Suprapubic skin (tissue), 3 donors: ENCODE data around the gene PDE6C.

Experiments used
- CTCF ChIP-seq, 2 donors: fragments of 200-600 bp in 1 of 2; fragments of 450-650 bp in 1 of 2; sonication (generic) in 1 of 2; IDR thresholded peaks; one replicate each; pipeline ENCODE4 v1.5.1; 2016 to 2019; ENCODE audit warnings: antibody characterized with exemption in 2 of 2, mild to moderate bottlenecking in 1 of 2, moderate library complexity in 1 of 2
- POLR2AphosphoS5 ChIP-seq, 3 donors: sonication (generic); formaldehyde crosslinking; IDR thresholded peaks; one replicate each; pipeline ENCODE4 v1.6.1; 2017; ENCODE audit warnings: antibody characterized with exemption in 3 of 3

- TF ChIP-seq POLR2AphosphoS5 (IDR thresholded peaks at IDR 0.05) = no peak
- no peak for TF ChIP-seq CTCF (IDR thresholded peaks at IDR 0.05)
These were observed 66.7 kb downstream of the PDE6C start for GRCh38 chr10:93678805-93679587.
